ENCODE data around the gene IDNK. TPM values are rescaled to one million over a fixed set of nuclear protein-coding genes. Genes with fewer than 3 reads are reported as not detected.

Gene IDNK
- total RNA-seq, 1 experiment from 2014 or later: 3.3 TPM

- BruUV-seq (replicated peaks): no TSS peak
- H3K4me2 ChIP-seq (ENCODE audit: low read length): no peak overlapping the region
- H3K9me3 ChIP-seq (ENCODE audit: control insufficient read depth in 1 of 2, insufficient read depth in 1 of 2, low read depth in 1 of 2, low read length in 2 of 2): no peaks in the 10 kb centered on the region
- H3K9me2 ChIP-seq (ENCODE audit: insufficient read depth): no peaks in the 10 kb centered on the region
- peaks cover 6% of the 10 kb centered on the region; the same call in 1 of the 2 replicates for H4K20me1 ChIP-seq (ENCODE audit: insufficient read depth)
- H3K27me3 ChIP-seq (ENCODE audit: insufficient read depth, low read length): no peaks in the 10 kb centered on the region
- peaks cover 30% of the 10 kb centered on the region; the same call in 1 of the 2 replicates for H3K79me2 ChIP-seq (ENCODE audit: insufficient read depth, low read length)
- TF ChIP-seq SRF (IDR thresholded peaks at IDR 0.05; ENCODE audit: low read depth) (no peak), SIN3A (IDR thresholded peaks at IDR 0.05; ENCODE audit: low read depth) (no peak), ZNF274 (IDR thresholded peaks at IDR 0.05; ENCODE audit: low read depth, low read length) (no peak), ELF1 (IDR thresholded peaks at IDR 0.05; ENCODE audit: borderline replicate concordance, low read depth) (no peak), ZBTB33 (IDR thresholded peaks at IDR 0.05; ENCODE audit: extremely low read depth, insufficient replicate concordance, low read length) (no peak), CBX3 (IDR thresholded peaks at IDR 0.05; ENCODE audit: low read depth) (no peak), JUND (IDR thresholded peaks at IDR 0.05) (no peak), POLR2AphosphoS5 (IDR thresholded peaks at IDR 0.05; ENCODE audit: low read depth, low read length) (no peak), TCF7L2 (IDR thresholded peaks at IDR 0.05; ENCODE audit: borderline replicate concordance, extremely low read depth, insufficient read depth, insufficient read length) (no peak), RAD21 (IDR thresholded peaks at IDR 0.05; ENCODE audit: low read depth) (no peak), ZFX (IDR thresholded peaks at IDR 0.05) (no peak), CEBPB (IDR thresholded peaks at IDR 0.05; ENCODE audit: low read depth) (no peak), EZH2 (IDR thresholded peaks at IDR 0.05) (no peak), SP1 (IDR thresholded peaks at IDR 0.05; ENCODE audit: low read depth) (no peak), YY1 (IDR thresholded peaks at IDR 0.05; ENCODE audit: extremely low read depth, insufficient replicate concordance, low read depth, low read length) (no peak), MAX (IDR thresholded peaks at IDR 0.05) (no peak), POLR2A (IDR thresholded peaks at IDR 0.05; ENCODE audit: borderline replicate concordance, extremely low read depth, insufficient read depth, insufficient read length) (no peak), FOSL1 (IDR thresholded peaks at IDR 0.05; ENCODE audit: low read depth) (no peak), REST (IDR thresholded peaks at IDR 0.05; ENCODE audit: low read depth) (no peak), ATF3 (IDR thresholded peaks at IDR 0.05) (no peak)
- peaks cover 36 to 63% of the 10 kb centered on the region in 2 experiments for H3K36me3 ChIP-seq (ENCODE audit: control insufficient read depth in 1 of 2, insufficient read depth in 2 of 2, low read length in 2 of 2)
- ATAC-seq: no peak
- intact Hi-C loops (cut with micrococcal nuclease): no loop called here
- no peak overlapping the region for H3K27ac ChIP-seq (ENCODE audit: low read depth, low read length)
- ChIA-PET POLR2A (no interaction called here), CTCF (no interaction called here), RAD21 (ENCODE audit: low non-redundant PET in 1 of 2, low total read pairs in 2 of 2, uncharacterized antibody in 2 of 2, unreplicated experiment in 2 of 2) (no interaction called here)
- DNase-seq (ENCODE audit: low read depth, low spot score): no peak
- H3K4me1 ChIP-seq (ENCODE audit: control insufficient read depth in 1 of 2, insufficient read depth in 2 of 2, low read length in 2 of 2): no peaks in the 10 kb centered on the region
- H3K9ac ChIP-seq (ENCODE audit: low read length): no peak overlapping the region
- H3K4me3 ChIP-seq (replicated peaks in 1 of 2; ENCODE audit: low read depth in 1 of 2, low read length in 2 of 2): no peak overlapping the region
- H2AFZ ChIP-seq (ENCODE audit: low read depth, low read length, poor library complexity, severe bottlenecking): no peak overlapping the region
These were observed 34.0 kb downstream of the IDNK start for GRCh38 chr9:83656952-83657351.

Data from HCT116 (cell line).